Posterior vena cava (tissue), 2 donors: ENCODE results near the gene NPFFR2. TPM values are rescaled to one million over a fixed set of nuclear protein-coding genes. Genes with fewer than 3 reads are reported as not detected.
"Not testable (repeated sequence)": the region's sequence is repeated elsewhere in the genome, so short reads cannot be mapped to it uniquely, and the experiment has no call there.

Source experiments
- DNase-seq: peaks from one replicate; pipeline ENCODE4 v3.0.0-alpha.2; 2020; ENCODE audit warnings: low spot score
- intact Hi-C, 2 donors: fragments of 100-400 bp; cut with DNase I; formaldehyde crosslinking; loops; one replicate each; pipeline versions ENCODE4 v1.14.1 to v1.14.2; 2022 to 2023
- long read RNA-seq, 2 donors: library from polyadenylated mRNA; unstranded; transcript quantifications; one replicate each; pipeline ENCODE4 v2.0.0, GENCODE V29; 2020 to 2021
- total RNA-seq, 2 donors: library from RNA; stranded (reverse); fragmentation: NEBNext Ultra II Directional; extraction: Animal tissue kit (Norgen Biotek cat#: 25700); gene quantifications; one replicate each; pipeline ENCODE4 v1.2.1, GENCODE V29; 2021
- donor health status: DM: yes; HTN: yes; CAD: no.
- donor health status: DM: yes; HTN: yes; CAD: no.

The NPFFR2 gene
- total RNA-seq = under 1 TPM in 1 of 2 donors, not detected in 1; 0.14 TPM
- long read RNA-seq, donor 1 = 0 reads
- long read RNA-seq, donor 2, partial matches to known transcripts = 0 of 1 reads
- long read RNA-seq, donor 2, other reads (novel, unspliced or antisense) = 0 of 1 reads

GRCh38 chr4:72031868-72032608 is at the start of gene NPFFR2:
Gene NPFFR2 (plus strand): TSS chr4:72032000. CDS start chr4:72128592, 96,592 bp downstream.
- peak; percentile 81 for DNase-seq
- intact Hi-C loops = no loop called here

DNA sequence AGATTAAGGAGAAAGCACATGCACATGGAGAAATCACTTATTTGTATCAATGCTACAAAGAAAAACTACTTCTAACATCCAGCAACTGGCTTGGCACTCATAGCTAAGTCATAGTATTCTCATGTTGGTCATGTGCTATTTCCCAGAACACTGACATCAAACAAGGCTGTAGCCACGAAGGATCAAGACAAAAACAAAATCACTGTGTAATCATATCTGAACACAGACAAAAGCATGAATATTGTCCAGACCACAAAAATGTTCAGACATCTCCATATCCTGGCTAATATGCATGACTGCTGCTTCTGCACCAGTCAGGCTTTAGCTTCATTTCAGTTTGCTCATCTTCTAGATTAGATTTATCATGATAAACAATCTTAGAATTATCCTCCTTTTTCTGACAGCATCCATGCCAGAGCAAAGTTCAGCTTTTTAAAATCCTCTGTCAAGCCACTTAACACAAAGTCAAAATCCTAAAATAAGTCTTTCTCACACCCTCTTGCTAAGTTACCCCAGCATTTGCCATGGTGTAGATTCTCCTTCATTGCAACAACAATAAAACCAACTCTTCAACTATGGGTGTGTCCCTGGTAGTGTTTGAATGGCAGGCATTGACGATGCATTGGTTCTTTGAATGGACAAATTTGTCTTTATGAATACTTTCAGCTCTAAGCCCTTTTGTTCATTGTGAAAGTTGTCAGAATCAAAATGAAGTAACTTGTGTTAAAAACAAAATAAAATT is 39.1 kb upstream of the NPFFR2 start:
- intact Hi-C loops = no loop called here
- no peak for DNase-seq

- intact Hi-C loops = no loop called here
These were observed 37.2 kb upstream of the NPFFR2 start for GRCh38 chr4:71994559-71994958.

GRCh38 chr4:71995297-71995696 is 36.5 kb upstream of the NPFFR2 start:
- DNase-seq = no peak
- intact Hi-C loops = no loop called here

More at GRCh38 chr4:71994559-71994958, 37.2 kb upstream of the NPFFR2 start:
- no peak for DNase-seq

DNA sequence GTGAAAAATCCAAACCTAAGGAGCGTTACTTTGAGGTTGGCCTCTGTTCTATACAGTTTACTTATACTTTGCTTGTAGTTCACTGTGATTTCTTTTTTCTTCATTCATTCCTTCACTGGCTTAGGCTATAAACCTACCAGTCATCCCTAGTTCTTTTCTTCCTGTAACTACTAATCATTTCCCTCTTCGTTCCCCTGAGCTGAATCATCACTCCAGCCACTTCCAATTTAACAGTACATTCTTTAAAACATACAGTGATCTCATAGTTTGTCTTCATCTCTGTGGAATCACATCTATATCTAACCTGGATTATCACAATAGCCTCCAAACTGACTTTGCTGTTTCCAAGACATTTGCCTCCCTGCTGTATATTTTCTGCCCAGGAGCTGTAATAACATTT is 25.2 kb upstream of the NPFFR2 start:
- no peak for DNase-seq
- intact Hi-C loops = no loop called here

- no peak for DNase-seq
- intact Hi-C loops = no loop called here
These were observed 19.9 kb upstream of the NPFFR2 start for GRCh38 chr4:72011906-72012305.

DNA sequence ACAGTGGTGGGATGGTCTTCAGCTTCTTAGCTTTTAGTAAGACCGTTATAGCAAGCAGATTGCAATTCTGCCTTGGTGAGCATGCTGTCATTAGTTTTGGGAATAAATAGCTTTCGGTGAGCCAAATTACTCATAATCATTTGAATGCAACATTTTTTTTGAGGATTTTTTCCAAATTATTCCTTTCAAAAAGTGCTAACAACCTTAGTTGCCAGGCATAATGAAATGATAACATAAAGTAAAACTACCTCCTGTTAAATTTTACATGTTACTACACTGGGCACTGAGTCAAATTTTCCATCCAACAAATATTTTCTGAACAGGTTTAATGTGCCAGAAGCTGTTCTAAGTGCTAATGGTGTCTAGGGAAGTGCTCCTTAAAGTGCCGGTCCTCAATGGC is 15.8 kb upstream of the NPFFR2 start:
- intact Hi-C loops = no loop called here

GRCh38 chr4:72019688-72020087 is 12.1 kb upstream of the NPFFR2 start:
- DNase-seq = no peak
- intact Hi-C loops = no loop called here

More for the DNA sequence above, 15.8 kb upstream of the NPFFR2 start:
- no peak for DNase-seq

GRCh38 chr4:72022553-72022952 is 9.2 kb upstream of the NPFFR2 start:
- intact Hi-C loops = no loop called here
- no peak for DNase-seq

- no peak for DNase-seq
- intact Hi-C loops = no loop called here
These were observed 23.8 kb downstream of the NPFFR2 start for GRCh38 chr4:72055566-72055965.

GRCh38 chr4:72063726-72064125 is 31.9 kb downstream of the NPFFR2 start:
- intact Hi-C loops = no loop called here

GRCh38 chr4:72067051-72067450 is 35.3 kb downstream of the NPFFR2 start:
- intact Hi-C loops = no loop called here
- no peak for DNase-seq

More at GRCh38 chr4:72063726-72064125, 31.9 kb downstream of the NPFFR2 start:
- DNase-seq = no peak

DNA sequence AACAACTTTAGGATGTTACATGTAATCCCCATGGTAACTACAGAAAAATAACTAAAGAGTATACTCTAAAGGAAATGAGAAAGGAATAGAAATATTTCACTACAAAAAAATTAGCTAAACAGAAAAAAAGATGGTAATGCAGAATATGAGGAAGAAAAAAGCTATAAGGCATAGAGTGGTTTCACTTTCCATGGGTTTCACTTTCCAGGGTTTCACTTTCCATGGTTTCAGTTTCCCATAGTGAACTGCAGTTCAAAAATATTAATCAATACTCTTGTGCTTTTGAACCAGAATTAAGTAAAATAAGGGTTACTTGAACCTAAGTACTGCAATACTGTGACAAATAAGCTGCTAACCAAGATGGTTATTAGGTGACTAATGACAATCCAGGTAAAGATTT is 42.0 kb downstream of the NPFFR2 start:
- DNase-seq = no peak
- intact Hi-C loops = loop anchor here in 1 of 2 donors (1.0 kb wide), 1 partner anchor 24 kb away; no protein-coding TSS in a partner anchor

DNA sequence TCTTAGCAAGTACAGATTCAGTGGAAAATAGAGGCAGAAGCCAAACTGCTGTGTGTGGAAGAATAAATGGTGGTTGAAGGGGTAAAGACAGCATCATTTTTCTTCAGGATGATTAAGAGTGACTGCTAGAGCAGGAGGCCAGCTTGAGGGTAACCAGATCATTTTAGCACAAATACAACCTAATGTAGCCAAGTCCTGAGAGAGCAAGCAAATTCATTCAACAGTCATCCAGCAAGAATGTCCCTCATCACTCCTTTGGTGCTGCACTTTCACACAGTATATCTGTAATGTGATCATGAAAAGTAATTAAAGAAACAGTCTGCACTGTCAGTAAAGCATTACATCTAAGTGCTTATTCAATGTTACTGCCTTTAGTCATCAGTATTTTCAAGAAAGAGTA is 44.8 kb downstream of the NPFFR2 start:
- no peak for DNase-seq
- intact Hi-C loops = no loop called here

- intact Hi-C loops = no loop called here
- DNase-seq = no peak
These were observed 45.5 kb downstream of the NPFFR2 start for GRCh38 chr4:72077346-72077745.

DNA sequence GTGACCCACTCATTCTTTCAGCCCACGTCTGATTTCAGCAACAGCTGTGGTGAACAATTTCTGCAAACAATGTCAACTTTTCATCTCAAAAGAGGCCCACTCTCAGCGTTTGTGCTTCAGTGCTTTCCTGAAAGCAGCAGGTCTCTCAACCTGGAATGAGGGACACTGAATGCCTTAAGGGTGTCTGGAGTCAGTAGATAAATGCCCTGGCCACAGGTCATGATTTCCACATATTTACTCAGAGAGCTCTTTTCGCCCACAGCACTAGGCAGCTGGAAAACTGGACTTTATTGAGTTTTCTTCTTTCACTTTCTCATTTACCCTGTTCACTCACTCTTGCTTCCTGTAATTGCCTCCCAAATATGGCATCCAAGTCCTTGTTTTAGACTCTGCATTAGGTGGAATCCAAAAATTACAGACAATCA is 52.8 kb downstream of the NPFFR2 start:
- intact Hi-C loops = no loop called here

GRCh38 chr4:72090606-72091005 is 58.8 kb downstream of the NPFFR2 start:
- intact Hi-C loops, DNase-seq: not testable (repeated sequence)

More for the DNA sequence above, 52.8 kb downstream of the NPFFR2 start:
- DNase-seq = no peak

DNA sequence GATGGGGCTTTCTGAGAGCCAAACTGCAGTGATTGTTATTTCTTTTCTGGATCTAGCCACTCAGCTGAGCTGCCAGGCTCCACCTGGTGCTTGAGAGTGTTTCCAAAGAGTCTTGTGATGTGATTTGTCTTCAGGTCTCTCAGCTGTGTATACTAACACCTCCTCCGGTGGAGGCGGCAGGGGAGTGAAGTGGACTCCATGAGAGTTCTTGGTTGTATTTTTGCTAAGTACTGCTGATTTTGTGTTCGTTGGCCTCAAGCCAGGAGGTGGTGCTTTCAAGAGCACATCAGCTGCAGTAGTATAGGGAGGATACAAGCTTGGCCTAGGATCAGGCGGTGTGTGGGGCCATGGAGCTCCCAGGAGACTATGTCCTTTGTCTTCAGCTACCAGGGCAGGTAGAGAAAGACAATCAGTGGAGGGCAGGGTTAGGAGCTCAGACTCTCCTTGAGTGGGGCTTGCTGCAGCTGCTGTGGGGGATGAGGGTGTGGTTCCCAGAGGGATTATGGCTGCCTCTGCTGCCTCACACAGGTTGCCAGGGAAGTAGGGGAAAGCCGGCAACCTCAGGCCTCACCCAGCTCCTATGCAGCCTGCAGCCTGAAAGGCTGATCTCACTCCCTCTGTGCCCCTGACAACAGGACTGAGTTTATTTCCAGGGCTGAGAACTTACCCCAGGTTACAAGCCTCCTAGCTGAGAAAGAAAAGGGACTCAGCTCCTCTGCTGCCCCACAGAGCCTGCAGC is 62.4 kb downstream of the NPFFR2 start:
- peak; percentile 58 for DNase-seq
- intact Hi-C loops = no loop called here

DNA sequence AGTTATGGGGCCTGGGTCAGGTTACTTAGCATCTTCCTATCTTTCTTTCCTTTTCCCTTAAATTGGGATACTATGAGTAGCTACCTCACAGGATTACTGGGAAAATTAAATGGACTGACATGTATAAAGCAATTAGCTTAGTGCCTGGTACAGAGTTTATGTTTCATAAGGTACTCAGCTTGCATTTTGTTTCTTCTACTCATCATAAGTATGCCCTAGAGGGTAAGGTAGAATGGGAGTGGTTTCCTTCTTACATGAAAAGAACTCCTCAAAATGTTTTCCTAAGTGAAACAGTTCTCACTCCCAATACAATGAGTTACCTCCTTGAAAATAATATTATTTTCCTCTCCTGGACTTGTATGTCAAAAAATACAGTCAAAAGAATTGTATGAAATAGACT is 75.7 kb downstream of the NPFFR2 start:
- intact Hi-C loops = no loop called here
- no peak for DNase-seq

DNA sequence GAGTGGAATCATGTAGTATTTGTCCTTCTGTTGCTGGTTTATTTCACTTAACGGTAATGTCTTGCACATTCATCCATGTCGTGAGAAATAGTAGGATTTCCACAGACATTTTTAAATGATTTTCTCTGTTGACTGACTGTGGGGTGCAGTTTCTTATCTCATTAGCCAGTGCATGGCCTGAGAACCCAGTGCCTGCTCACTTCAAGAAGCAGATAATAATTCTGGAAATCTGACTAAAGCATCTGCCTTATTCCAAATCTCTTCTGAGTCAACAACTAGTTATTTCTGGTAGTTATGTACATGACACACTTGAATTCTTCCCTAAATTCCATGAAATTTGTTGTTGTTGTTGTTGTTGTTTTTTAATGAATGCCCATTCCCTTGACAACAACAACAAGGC is 77.6 kb downstream of the NPFFR2 start:
- intact Hi-C loops = no loop called here
- no peak for DNase-seq
